Spleen (tissue), 11 donors: Measurements from ENCODE around the gene MIF. TPM values are rescaled to one million over a fixed set of nuclear protein-coding genes. Genes with fewer than 3 reads are reported as not detected.

ENCODE experiments used
- DNase-seq: peaks from one replicate; pipeline ENCODE4 v3.0.0-alpha.2; 2020
- H3K27ac ChIP-seq, 8 donors: fragments of 200-600 bp; sonication (generic) in 7 of 8; 1 replicate in 4 of 8; 2 replicates in 4 of 8; pipeline versions ENCODE4 v1.5.0 to v1.8.0; 2016 to 2021; ENCODE audit warnings: inconsistent platforms in 4 of 8, mild to moderate bottlenecking in 4 of 8, moderate library complexity in 1 of 8
- H3K27me3 ChIP-seq, 7 donors: fragments of 200-600 bp; sonication (generic) in 6 of 7; replicated peaks in 1 of 7; 1 replicate in 4 of 7; 2 replicates in 3 of 7; pipeline versions ENCODE4 v1.5.0 to v1.8.0; 2016 to 2021; ENCODE audit warnings: inconsistent platforms in 3 of 7, mild to moderate bottlenecking in 1 of 7
- H3K36me3 ChIP-seq, 6 donors: fragments of 200-600 bp; sonication (generic) in 5 of 6; 1 replicate in 4 of 6; 2 replicates in 2 of 6; pipeline versions ENCODE4 v1.5.0 to v1.8.0; 2016 to 2021; ENCODE audit warnings: inconsistent platforms in 2 of 6
- H3K4me1 ChIP-seq, 6 donors: fragments of 200-600 bp; sonication (generic) in 5 of 6; 1 replicate in 3 of 6; 2 replicates in 3 of 6; pipeline versions ENCODE4 v1.5.0 to v1.8.0; 2016 to 2021; ENCODE audit warnings: inconsistent platforms in 3 of 6
- H3K4me3 ChIP-seq, 8 donors: fragments of 200-600 bp; sonication (generic) in 7 of 8; 1 replicate in 4 of 8; 2 replicates in 4 of 8; pipeline versions ENCODE4 v1.5.0 to v1.8.0; 2016 to 2021; ENCODE audit warnings: inconsistent platforms in 4 of 8, mild to moderate bottlenecking in 4 of 8, moderate library complexity in 2 of 8
- H3K9me3 ChIP-seq, 8 donors: fragments of 200-600 bp; sonication (generic) in 7 of 8; 1 replicate in 4 of 8; 2 replicates in 4 of 8; pipeline versions ENCODE4 v1.5.0 to v1.8.0; 2016 to 2021; ENCODE audit warnings: inconsistent platforms in 4 of 8
- POLR2A ChIP-seq, 3 donors: fragments of 450-650 bp; IDR thresholded peaks; one replicate each; pipeline ENCODE4 v1.5.1; 2017; ENCODE audit warnings: antibody characterized with exemption in 3 of 3, mild to moderate bottlenecking in 1 of 3
- POLR2AphosphoS5 ChIP-seq, 3 donors: sonication (generic); formaldehyde crosslinking; IDR thresholded peaks; one replicate each; pipeline ENCODE4 v1.5.1; 2017; ENCODE audit warnings: antibody characterized with exemption in 3 of 3
- WGBS, 5 donors: extraction: QIAGEN DNeasy Blood & Tissue Kit in 3 of 5; methylation state at CpG; one replicate each; pipeline versions ENCODE4 v1.1.5 to v1.1.7; 2013 to 2018; 5-methylcytosine and 5-hydroxymethylcytosine counted together
- intact Hi-C: fragments of 100-400 bp; cut with DNase I; formaldehyde crosslinking; loops from one replicate; pipeline ENCODE4 v1.15.0; 2023; ENCODE audit warnings: low total_unique reads
- polyA plus RNA-seq, 3 donors: library from polyadenylated mRNA; stranded (reverse); fragments of 200-250 nt; gene quantifications; one replicate each; pipeline ENCODE4 v1.2.1, GENCODE V29; 2013
- total RNA-seq, 7 donors: library from RNA; depleted of rRNA in 3 of 7; stranded (reverse); fragments of >200 nt in 3 of 7; fragmentation: NEBNext Ultra II Directional in 4 of 7; extraction: Animal tissue kit (Norgen Biotek cat#: 25700) in 4 of 7; gene quantifications; one replicate each; pipeline versions ENCODE4 v1.1.0 to v1.2.1, GENCODE V29; 2016 to 2021
- TF ChIP-seq, protein P1 (sequence below), 11 experiments: fragments of 200-600 bp in 7 of 11; fragments of 450-650 bp in 4 of 11; sonication (generic) in 4 of 11; IDR thresholded peaks in 8 of 11; conservative IDR thresholded peaks in 3 of 11; 1 replicate in 7 of 11; 2 replicates in 4 of 11; pipeline versions ENCODE4 v1.4.0 to v1.8.0; 2016 to 2021; ENCODE audit warnings: antibody characterized with exemption in 11 of 11, inconsistent platforms in 4 of 11, mild to moderate bottlenecking in 1 of 11
- donor health status: healthy with polysubstance abuse.
- donor health status: DM: no; HTN: no; CAD: no; lungs with moderate emphysema.
- donor health status: DM: no; HTN: no; CAD: no.
- donor health status: Bipolar disorder and iron deficiency.
- donor health status: healthy.
- donor health status: DM: no; HTN: no; CAD: no.
- donor health status: DM: yes; HTN: yes; CAD: no.

MIF gene
- total and polyA plus RNA-seq, 10 donors = 168 to 580 (median 219) TPM

DNA sequence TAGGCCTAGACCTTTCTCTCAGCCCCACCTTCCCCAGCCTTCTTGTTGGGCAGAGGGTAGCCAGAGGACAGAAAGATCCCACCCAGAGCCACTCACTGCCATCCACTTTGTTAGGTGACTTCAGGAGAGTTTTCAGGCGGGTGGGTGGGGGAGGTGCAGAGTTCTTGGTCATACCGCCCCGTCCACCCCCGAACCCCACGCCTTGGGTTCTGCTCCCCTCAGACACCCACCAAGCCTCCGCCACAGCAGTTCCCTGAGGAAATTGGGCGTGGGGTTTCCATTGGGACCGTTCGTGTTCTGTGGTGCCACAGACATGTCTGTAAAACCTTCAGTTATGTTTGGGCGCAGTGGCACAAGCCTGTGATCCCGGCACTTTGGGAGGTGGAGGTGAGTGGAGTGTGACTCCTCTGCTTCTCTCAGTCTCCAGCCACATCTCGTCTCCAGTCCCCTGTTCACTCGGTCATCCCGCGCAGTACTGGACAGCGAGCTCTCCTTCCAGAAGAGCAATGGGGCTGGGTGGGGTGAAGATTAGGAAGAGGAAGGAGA lies 1.5 kb downstream of the MIF start:
- peaks cover 11 to 38% (median 26%) of the 10 kb centered on the region in 6 donors for H3K4me1 ChIP-seq
- TF ChIP-seq, protein P1, sequence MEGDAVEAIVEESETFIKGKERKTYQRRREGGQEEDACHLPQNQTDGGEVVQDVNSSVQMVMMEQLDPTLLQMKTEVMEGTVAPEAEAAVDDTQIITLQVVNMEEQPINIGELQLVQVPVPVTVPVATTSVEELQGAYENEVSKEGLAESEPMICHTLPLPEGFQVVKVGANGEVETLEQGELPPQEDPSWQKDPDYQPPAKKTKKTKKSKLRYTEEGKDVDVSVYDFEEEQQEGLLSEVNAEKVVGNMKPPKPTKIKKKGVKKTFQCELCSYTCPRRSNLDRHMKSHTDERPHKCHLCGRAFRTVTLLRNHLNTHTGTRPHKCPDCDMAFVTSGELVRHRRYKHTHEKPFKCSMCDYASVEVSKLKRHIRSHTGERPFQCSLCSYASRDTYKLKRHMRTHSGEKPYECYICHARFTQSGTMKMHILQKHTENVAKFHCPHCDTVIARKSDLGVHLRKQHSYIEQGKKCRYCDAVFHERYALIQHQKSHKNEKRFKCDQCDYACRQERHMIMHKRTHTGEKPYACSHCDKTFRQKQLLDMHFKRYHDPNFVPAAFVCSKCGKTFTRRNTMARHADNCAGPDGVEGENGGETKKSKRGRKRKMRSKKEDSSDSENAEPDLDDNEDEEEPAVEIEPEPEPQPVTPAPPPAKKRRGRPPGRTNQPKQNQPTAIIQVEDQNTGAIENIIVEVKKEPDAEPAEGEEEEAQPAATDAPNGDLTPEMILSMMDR (IDR thresholded peaks at IDR 0.05 in 8 of 11, conservative IDR thresholded peaks at IDR 0.05 in 3 of 11) = peak in 1 of 11 experiments; percentile 0
- TF ChIP-seq POLR2A (IDR thresholded peaks at IDR 0.05) = no peak
- H3K27me3 ChIP-seq = no peaks in the 10 kb centered on the region
- no peaks in the 10 kb centered on the region for H3K9me3 ChIP-seq
- intact Hi-C loops = no loop called here
- no peak for DNase-seq
- 80 to 93% (median 83%) methylated on average over 15 to 16 of the region's 16 CpGs for WGBS, 5 donors
- H3K36me3 ChIP-seq = peaks cover 0 to 45% (median 21%) of the 10 kb centered on the region in 6 donors
- peak overlapping the region; percentile 47 to 90 (median 76) for H3K4me3 ChIP-seq
- H3K27ac ChIP-seq = peak overlapping the region in 7 of 8 donors; percentile 89 to 99 (median 97)

DNA sequence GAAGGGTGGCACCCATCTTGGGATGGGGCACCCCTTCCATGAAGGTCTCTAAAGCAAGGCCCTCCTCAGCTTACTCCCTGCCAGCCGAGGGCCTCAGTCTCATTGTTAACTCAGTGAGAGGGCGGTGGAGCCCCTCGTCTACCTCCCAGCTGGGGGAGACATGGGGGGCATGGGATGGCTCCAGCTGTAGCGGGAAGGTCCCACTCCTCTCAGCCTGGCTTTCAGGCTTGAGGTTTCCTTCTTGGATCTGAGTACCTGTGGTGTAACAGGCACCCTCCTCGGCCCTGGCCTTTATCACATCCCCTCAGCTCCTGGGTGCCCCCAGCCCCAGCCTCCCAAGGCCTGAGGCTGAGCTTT lies 2.0 kb downstream of the MIF start:
- H3K27me3 ChIP-seq = no peaks in the 10 kb centered on the region
- intact Hi-C loops = no loop called here
- H3K4me1 ChIP-seq = peaks cover 11 to 38% (median 26%) of the 10 kb centered on the region in 6 donors
- 88 to 99% (median 92%) methylated on average over 5 of the region's 5 CpGs for WGBS, 5 donors
- no peak for TF ChIP-seq POLR2AphosphoS5 (IDR thresholded peaks at IDR 0.05)
- no peak for TF ChIP-seq POLR2A (IDR thresholded peaks at IDR 0.05)
- TF ChIP-seq, protein P1 (IDR thresholded peaks at IDR 0.05 in 8 of 11, conservative IDR thresholded peaks at IDR 0.05 in 3 of 11) = no peak
- peak overlapping the region in 1 of 8 donors; percentile 99 for H3K27ac ChIP-seq
- H3K4me3 ChIP-seq = no peak overlapping the region
- DNase-seq = no peak
- peaks cover 0 to 45% (median 21%) of the 10 kb centered on the region in 6 donors for H3K36me3 ChIP-seq
- H3K9me3 ChIP-seq = no peaks in the 10 kb centered on the region

DNA sequence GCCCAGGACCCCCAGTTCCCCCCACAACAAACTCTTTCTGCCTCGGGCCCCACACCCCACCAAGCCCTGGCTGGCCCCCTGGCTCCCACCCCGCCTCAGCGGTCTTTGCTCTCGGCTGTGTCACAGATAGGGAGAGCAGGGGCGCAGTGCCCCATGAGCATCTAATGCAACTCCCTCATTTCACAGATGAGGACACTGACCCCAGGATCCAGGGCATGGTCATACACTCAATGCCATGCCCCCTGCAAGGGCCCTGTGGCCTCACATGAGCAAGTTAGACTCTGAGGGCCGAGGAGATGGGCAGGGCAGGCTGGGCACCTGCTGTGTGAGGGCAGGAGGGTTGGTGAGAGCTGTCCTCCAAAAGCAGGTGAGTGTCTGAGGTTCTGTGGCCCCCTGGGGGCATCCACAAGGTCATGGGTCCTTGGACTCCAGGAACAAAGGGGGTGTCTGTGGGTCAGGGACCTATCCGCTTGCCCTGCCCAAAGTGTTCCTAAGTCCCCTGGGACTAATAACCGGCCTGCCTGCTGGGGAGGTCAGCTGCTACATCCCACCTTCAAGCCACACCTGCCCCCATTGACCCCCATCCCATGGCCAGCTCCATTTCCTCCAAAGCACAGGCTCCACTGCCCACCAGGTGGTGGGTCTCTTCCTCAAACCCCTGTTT lies 2.5 kb downstream of the MIF start:
- H3K36me3 ChIP-seq = peaks cover 0 to 45% (median 21%) of the 10 kb centered on the region in 6 donors
- peaks cover 11 to 38% (median 26%) of the 10 kb centered on the region in 6 donors for H3K4me1 ChIP-seq
- H3K4me3 ChIP-seq = no peak overlapping the region
- no peaks in the 10 kb centered on the region for H3K9me3 ChIP-seq
- WGBS, 5 donors = 83 to 92% (median 86%) methylated on average over 7 to 8 of the region's 8 CpGs
- H3K27ac ChIP-seq = no peak overlapping the region
- TF ChIP-seq, protein P1 (IDR thresholded peaks at IDR 0.05 in 8 of 11, conservative IDR thresholded peaks at IDR 0.05 in 3 of 11) = no peak
- TF ChIP-seq POLR2AphosphoS5 (IDR thresholded peaks at IDR 0.05) = peak in 1 of 3 donors; percentile 41
- H3K27me3 ChIP-seq = no peaks in the 10 kb centered on the region
- DNase-seq = no peak
- intact Hi-C loops = no loop called here

DNA sequence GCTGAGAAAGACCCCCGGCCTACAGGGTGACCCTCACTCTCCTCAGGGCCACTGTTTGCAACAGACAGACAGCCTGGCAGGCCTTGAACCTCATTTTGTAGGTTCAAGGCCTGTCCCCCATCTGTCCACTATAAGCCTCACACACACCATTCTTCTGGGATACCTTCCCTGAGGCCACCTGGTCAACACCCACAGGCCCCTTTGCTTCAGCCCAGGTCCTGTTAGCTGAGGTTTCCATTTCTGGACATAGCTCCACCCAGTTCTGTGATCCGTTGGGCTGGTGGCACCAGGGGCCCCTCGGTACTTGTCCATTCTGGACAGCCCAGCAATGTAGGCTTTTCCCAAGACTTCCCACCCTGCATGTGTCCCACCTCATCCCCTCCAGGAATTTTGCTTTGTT lies 3.1 kb downstream of the MIF start:
- peaks cover 11 to 38% (median 26%) of the 10 kb centered on the region in 6 donors for H3K4me1 ChIP-seq
- no peaks in the 10 kb centered on the region for H3K27me3 ChIP-seq
- H3K36me3 ChIP-seq = peaks cover 0 to 45% (median 21%) of the 10 kb centered on the region in 6 donors
- no peaks in the 10 kb centered on the region for H3K9me3 ChIP-seq
- no peak for DNase-seq
- WGBS, 5 donors = 83 to 93% (median 89%) methylated on average over 3 of the region's 3 CpGs
- H3K4me3 ChIP-seq = no peak overlapping the region
- no peak overlapping the region for H3K27ac ChIP-seq
- intact Hi-C loops = no loop called here
- TF ChIP-seq, protein P1 (IDR thresholded peaks at IDR 0.05 in 8 of 11, conservative IDR thresholded peaks at IDR 0.05 in 3 of 11) = no peak
- TF ChIP-seq POLR2A (IDR thresholded peaks at IDR 0.05) (no peak), POLR2AphosphoS5 (IDR thresholded peaks at IDR 0.05) (no peak)
